ENCODE results near the gene AK2.

Gene AK2

GRCh38 chr1:32969566-32969965, 67.1 kb downstream of the AK2 start:
- DNase-seq: no peak

- DNase-seq: no peak
Measured at GRCh38 chr1:32967888-32968568, 68.7 kb downstream of the AK2 start.

GRCh38 chr1:32966900-32967299, 69.8 kb downstream of the AK2 start:
- DNase-seq: no peak

GRCh38 chr1:32965251-32965747, 71.4 kb downstream of the AK2 start:
- no peak for DNase-seq

- peak; percentile 82 to 93 (median 87) for DNase-seq
Measured at GRCh38 chr1:32964461-32965250, 72.0 kb downstream of the AK2 start, which contains the start of gene RNF19B. Gene RNF19B (minus strand): TSS chr1:32964809. CDS start chr1:32964685, 124 bp downstream.

GRCh38 chr1:32963746-32964460, 72.8 kb downstream of the AK2 start:
- peak in 3 of 4 experiments; percentile 19 to 59 (median 41) for DNase-seq

GRCh38 chr1:32962248-32962896, 74.3 kb downstream of the AK2 start:
- DNase-seq: no peak

- no peak for DNase-seq
Measured at GRCh38 chr1:32960819-32961355, 75.8 kb downstream of the AK2 start.

- DNase-seq: no peak
Measured at GRCh38 chr1:32960342-32960741, 76.3 kb downstream of the AK2 start.

- DNase-seq: no peak
Measured at GRCh38 chr1:32958827-32959226, 77.9 kb downstream of the AK2 start.

Data from activated naive CD4-positive, alpha-beta T cell (primary cell).